DND-41 (cell line): ENCODE measurements around the gene ATXN1.

Experiments
- ATAC-seq: fragments of 200-7000 bp; cut with Tn5 transposase; 3 replicates; pipeline ENCODE4 v1.9.1; 2021; ENCODE audit warnings: low read depth; ENCODE audit not compliant: insufficient read depth
- DNase-seq: peaks from one replicate; pipeline ENCODE4 v3.0.0-alpha.2; 2020
- H2AFZ ChIP-seq: 2 replicates; pipeline ENCODE4 v1.6.0; 2012; ENCODE audit warnings: low read depth, low read length
- H3K27ac ChIP-seq: 2 replicates; pipeline ENCODE4 v1.5.1; 2012; ENCODE audit warnings: low read length, inconsistent platforms
- H3K27me3 ChIP-seq: fragments of 200-600 bp; sonication (generic); 2 replicates; pipeline ENCODE4 v1.6.0; 2012; ENCODE audit warnings: low read length, mild to moderate bottlenecking, inconsistent platforms; ENCODE audit not compliant: insufficient read depth, poor library complexity
- H3K36me3 ChIP-seq: 2 replicates; pipeline ENCODE4 v1.5.1; 2012; ENCODE audit warnings: low read length, inconsistent platforms; ENCODE audit not compliant: insufficient read depth
- H3K4me1 ChIP-seq: 2 replicates; pipeline ENCODE4 v1.5.1; 2012; ENCODE audit warnings: mild to moderate bottlenecking, low read length; ENCODE audit not compliant: insufficient read depth
- H3K4me2 ChIP-seq: 2 replicates; pipeline ENCODE4 v1.6.0; 2012; ENCODE audit warnings: mild to moderate bottlenecking, moderate library complexity, low read length, inconsistent platforms; ENCODE audit not compliant: insufficient read depth
- H3K4me3 ChIP-seq, 2 experiments: fragments of 200-600 bp in 1 of 2; shearing (Covaris generic) in 1 of 2; 2 replicates each; pipeline ENCODE4 v1.5.1; 2012 to 2016; ENCODE audit warnings: inconsistent platforms in 2 of 2, low read length in 2 of 2, mild to moderate bottlenecking in 2 of 2, low read depth in 1 of 2, moderate library complexity in 1 of 2
- H3K79me2 ChIP-seq: 2 replicates; pipeline ENCODE4 v1.6.0; 2012; ENCODE audit warnings: low read length, inconsistent platforms; ENCODE audit not compliant: insufficient read depth
- H3K9ac ChIP-seq: 2 replicates; pipeline ENCODE4 v1.6.0; 2012; ENCODE audit warnings: low read depth, mild to moderate bottlenecking, inconsistent platforms, low read length, moderate library complexity
- H3K9me3 ChIP-seq: 2 replicates; pipeline ENCODE4 v1.5.1; 2012; ENCODE audit warnings: low read length, moderate library complexity, mild to moderate bottlenecking, inconsistent platforms; ENCODE audit not compliant: insufficient read depth, severe bottlenecking
- H4K20me1 ChIP-seq: 2 replicates; pipeline ENCODE4 v1.6.0; 2012; ENCODE audit warnings: low read length; ENCODE audit not compliant: insufficient read depth
- EZH2 ChIP-seq: IDR thresholded peaks from 3 replicates; pipeline ENCODE4 v1.6.1; 2012; ENCODE audit warnings: borderline replicate concordance, low read depth, mild to moderate bottlenecking, moderate library complexity, low read length, inconsistent platforms; ENCODE audit not compliant: severe bottlenecking
- TF ChIP-seq, protein P1 (sequence below): IDR thresholded peaks from 2 replicates; pipeline ENCODE4 v1.5.1; 2012; ENCODE audit warnings: borderline replicate concordance, low read length, moderate library complexity, mild to moderate bottlenecking; ENCODE audit not compliant: poor library complexity, severe bottlenecking; ENCODE audit errors: extremely low read depth

ATXN1 gene

GRCh38 chr6:16372029-16372776 lies 389.1 kb downstream of the ATXN1 start:
- Histone ChIP-seq H4K20me1 (no peaks in the 10 kb centered on the region), H2AFZ (no peak overlapping the region), H3K4me2 (no peak overlapping the region), H3K4me3 (no peak overlapping the region), H3K9me3 (no peaks in the 10 kb centered on the region), H3K4me1 (no peaks in the 10 kb centered on the region), H3K27ac (no peak overlapping the region), H3K27me3 (no peaks in the 10 kb centered on the region), H3K9ac (no peak overlapping the region), H3K36me3 (no peaks in the 10 kb centered on the region), H3K79me2 (no peaks in the 10 kb centered on the region)
- DNase-seq (no peak), ATAC-seq (no peak)
- TF ChIP-seq EZH2 = no peak
- TF ChIP-seq, protein P1, sequence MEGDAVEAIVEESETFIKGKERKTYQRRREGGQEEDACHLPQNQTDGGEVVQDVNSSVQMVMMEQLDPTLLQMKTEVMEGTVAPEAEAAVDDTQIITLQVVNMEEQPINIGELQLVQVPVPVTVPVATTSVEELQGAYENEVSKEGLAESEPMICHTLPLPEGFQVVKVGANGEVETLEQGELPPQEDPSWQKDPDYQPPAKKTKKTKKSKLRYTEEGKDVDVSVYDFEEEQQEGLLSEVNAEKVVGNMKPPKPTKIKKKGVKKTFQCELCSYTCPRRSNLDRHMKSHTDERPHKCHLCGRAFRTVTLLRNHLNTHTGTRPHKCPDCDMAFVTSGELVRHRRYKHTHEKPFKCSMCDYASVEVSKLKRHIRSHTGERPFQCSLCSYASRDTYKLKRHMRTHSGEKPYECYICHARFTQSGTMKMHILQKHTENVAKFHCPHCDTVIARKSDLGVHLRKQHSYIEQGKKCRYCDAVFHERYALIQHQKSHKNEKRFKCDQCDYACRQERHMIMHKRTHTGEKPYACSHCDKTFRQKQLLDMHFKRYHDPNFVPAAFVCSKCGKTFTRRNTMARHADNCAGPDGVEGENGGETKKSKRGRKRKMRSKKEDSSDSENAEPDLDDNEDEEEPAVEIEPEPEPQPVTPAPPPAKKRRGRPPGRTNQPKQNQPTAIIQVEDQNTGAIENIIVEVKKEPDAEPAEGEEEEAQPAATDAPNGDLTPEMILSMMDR = no peak

DNA sequence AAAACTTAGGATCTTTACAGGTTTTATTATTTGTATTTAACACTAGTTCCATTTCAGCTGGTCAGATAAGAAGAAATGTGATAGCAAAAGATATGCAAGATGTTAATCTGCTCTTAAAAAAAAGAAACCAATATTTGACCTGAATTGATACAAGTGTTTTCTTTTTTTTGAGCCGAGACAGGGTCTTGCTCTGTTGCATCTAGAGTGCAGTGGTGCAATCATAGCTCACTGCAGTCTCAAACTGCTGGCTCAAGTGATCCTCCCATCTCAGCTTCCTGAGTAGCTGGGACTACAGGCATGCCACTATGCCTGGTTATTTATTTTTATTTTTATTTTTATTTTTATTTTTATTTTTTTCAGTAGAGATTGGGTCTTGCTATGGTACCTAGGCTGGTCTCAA lies 389.9 kb downstream of the ATXN1 start:
- DNase-seq (no peak), ATAC-seq (no peak)
- no peaks in the 10 kb centered on the region for H3K36me3 ChIP-seq
- TF ChIP-seq, protein P1 = no peak
- no peak for TF ChIP-seq EZH2
- no peaks in the 10 kb centered on the region for H3K79me2 ChIP-seq
- no peak overlapping the region for H3K9ac ChIP-seq
- no peaks in the 10 kb centered on the region for H4K20me1 ChIP-seq
- no peak overlapping the region for H3K4me3 ChIP-seq
- H2AFZ ChIP-seq = no peak overlapping the region
- H3K27me3 ChIP-seq = no peaks in the 10 kb centered on the region
- no peak overlapping the region for H3K4me2 ChIP-seq
- no peak overlapping the region for H3K27ac ChIP-seq
- no peaks in the 10 kb centered on the region for H3K4me1 ChIP-seq
- H3K9me3 ChIP-seq = no peaks in the 10 kb centered on the region

DNA sequence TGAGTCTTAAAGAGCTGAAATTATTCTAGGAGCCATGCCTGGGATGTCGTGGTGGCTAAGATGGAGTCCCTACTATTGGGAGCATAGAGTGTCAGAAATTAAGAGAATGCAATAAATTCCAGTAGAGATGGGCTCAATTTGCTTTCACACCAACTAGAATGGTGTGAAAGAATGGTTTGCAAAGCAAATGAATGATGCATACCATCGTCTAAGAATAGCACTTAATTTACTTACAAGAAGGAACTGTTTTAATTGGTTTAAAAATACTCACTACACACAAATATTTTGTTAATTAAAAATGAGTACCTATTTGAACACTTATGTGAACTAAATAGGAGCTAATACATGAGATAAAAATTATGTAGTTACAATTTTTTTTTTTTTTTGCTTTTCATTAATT lies 390.3 kb downstream of the ATXN1 start:
- Histone ChIP-seq H3K36me3 (no peaks in the 10 kb centered on the region), H3K9me3 (no peaks in the 10 kb centered on the region), H2AFZ (no peak overlapping the region), H3K4me2 (no peak overlapping the region), H3K79me2 (no peaks in the 10 kb centered on the region), H3K9ac (no peak overlapping the region), H3K27me3 (no peaks in the 10 kb centered on the region), H3K4me1 (no peaks in the 10 kb centered on the region), H4K20me1 (no peaks in the 10 kb centered on the region), H3K4me3 (no peak overlapping the region), H3K27ac (no peak overlapping the region)
- TF ChIP-seq EZH2 = no peak
- TF ChIP-seq, protein P1 = no peak
- ATAC-seq = no peak
- DNase-seq = no peak
